GM23338 (cell line): Measurements from ENCODE around the gene SLC8A1. TPM values are rescaled to one million over a fixed set of nuclear protein-coding genes. Genes with fewer than 3 reads are reported as not detected.

Experiments
- ATAC-seq: fragments of 200-7000 bp; cut with Tn5 transposase; 3 replicates; pipeline ENCODE4 v1.9.1; 2020
- DNase-seq: peaks from one replicate; pipeline ENCODE4 v3.0.0-alpha.2; 2015; ENCODE audit warnings: low spot score
- H2AFZ ChIP-seq: fragments of 200-600 bp; sonication (generic); 2 replicates; pipeline ENCODE4 v1.8.0; 2016; ENCODE audit warnings: antibody characterized with exemption, mild to moderate bottlenecking, moderate library complexity
- H3F3A ChIP-seq: fragments of 200-600 bp; sonication (generic); replicated peaks from 2 replicates; pipeline ENCODE4 v1.8.0; 2017; ENCODE audit warnings: antibody characterized with exemption, mixed run types, low read depth
- H3K27ac ChIP-seq: fragments of 200-600 bp; sonication (generic); 2 replicates; pipeline ENCODE4 v1.6.1; 2016; ENCODE audit warnings: low read depth
- H3K27me3 ChIP-seq: fragments of 200-600 bp; sonication (generic); 2 replicates; pipeline ENCODE4 v1.8.0; 2016; ENCODE audit warnings: mild to moderate bottlenecking, mixed run types, moderate library complexity; ENCODE audit not compliant: insufficient read depth
- H3K36me3 ChIP-seq: fragments of 200-600 bp; sonication (generic); 2 replicates; pipeline ENCODE4 v1.8.0; 2016; ENCODE audit warnings: mild to moderate bottlenecking; ENCODE audit not compliant: insufficient read depth
- H3K4me1 ChIP-seq: fragments of 200-600 bp; sonication (generic); 2 replicates; pipeline ENCODE4 v1.8.0; 2016; ENCODE audit warnings: mild to moderate bottlenecking, moderate library complexity; ENCODE audit not compliant: insufficient read depth
- H3K4me2 ChIP-seq: fragments of 200-600 bp; sonication (generic); 2 replicates; pipeline ENCODE4 v1.7.1; 2017; ENCODE audit warnings: mixed run types
- H3K4me3 ChIP-seq: fragments of 200-600 bp; sonication (generic); 2 replicates; pipeline ENCODE4 v1.6.1; 2016; ENCODE audit warnings: mixed run types
- H3K79me2 ChIP-seq: fragments of 200-600 bp; sonication (generic); replicated peaks from 2 replicates; pipeline ENCODE4 v1.8.0; 2017; ENCODE audit warnings: mild to moderate bottlenecking; ENCODE audit not compliant: insufficient read depth
- H3K9me2 ChIP-seq: fragments of 200-600 bp; sonication (generic); 2 replicates; pipeline ENCODE4 v1.8.0; 2017; ENCODE audit not compliant: insufficient read depth
- H4K20me1 ChIP-seq: fragments of 200-600 bp; sonication (generic); replicated peaks from 2 replicates; pipeline ENCODE4 v1.8.0; 2017; ENCODE audit warnings: mild to moderate bottlenecking; ENCODE audit not compliant: insufficient read depth
- H3K27ac Mint-ChIP-seq: 2 replicates; pipeline ENCODE4 v1.8.0; 2020; ENCODE audit warnings: inconsistent platforms, mild to moderate bottlenecking, moderate library complexity, mixed read lengths
- H3K27me3 Mint-ChIP-seq: 3 replicates; pipeline ENCODE4 v1.8.0; 2022; ENCODE audit warnings: low read depth, mild to moderate bottlenecking, moderate library complexity, mixed read lengths, inconsistent platforms; ENCODE audit not compliant: insufficient read depth, poor library complexity
- H3K36me3 Mint-ChIP-seq: 3 replicates; pipeline ENCODE4 v1.8.0; 2021; ENCODE audit warnings: low read depth, mild to moderate bottlenecking, inconsistent platforms, moderate library complexity, mixed read lengths
- H3K4me1 Mint-ChIP-seq: 3 replicates; pipeline ENCODE4 v1.8.0; 2020; ENCODE audit warnings: mild to moderate bottlenecking, inconsistent platforms, mixed read lengths
- H3K4me3 Mint-ChIP-seq: 3 replicates; pipeline ENCODE4 v1.8.0; 2021; ENCODE audit warnings: moderate library complexity, mild to moderate bottlenecking, inconsistent platforms, mixed read lengths
- H3K9me3 Mint-ChIP-seq: 3 replicates; pipeline ENCODE4 v1.8.0; 2020; ENCODE audit warnings: moderate library complexity, mild to moderate bottlenecking, inconsistent platforms, mixed read lengths
- CTCF ChIP-seq, 2 experiments: fragments of 200-600 bp in 1 of 2; sonication (generic) in 1 of 2; conservative IDR thresholded peaks; 2 replicates each; pipeline versions ENCODE4 v1.5.1 to v1.6.1; 2016 to 2017; ENCODE audit warnings: antibody characterized with exemption in 2 of 2, low read depth in 2 of 2, mild to moderate bottlenecking in 2 of 2, moderate library complexity in 1 of 2
- EZH2 ChIP-seq: fragments of 200-600 bp; sonication (generic); IDR thresholded peaks from one replicate; pipeline ENCODE4 v1.8.0; 2017; ENCODE audit warnings: antibody characterized with exemption, mild to moderate bottlenecking, low read depth; ENCODE audit not compliant: unreplicated experiment
- JUNB ChIP-seq: IDR thresholded peaks from one replicate; pipeline ENCODE4 v1.6.1; 2016; ENCODE audit warnings: antibody characterized with exemption; ENCODE audit not compliant: unreplicated experiment
- NANOG ChIP-seq: IDR thresholded peaks from 2 replicates; pipeline ENCODE4 v1.6.1; 2016; ENCODE audit warnings: antibody characterized with exemption, borderline replicate concordance
- ZNF114 ChIP-seq: fragments of 250-450 bp; sonication (Bioruptor Pico); IDR thresholded peaks from 2 replicates; pipeline ENCODE4 v1.5.0; 2020; ENCODE audit warnings: mild to moderate bottlenecking, moderate library complexity
- ZNF462 ChIP-seq: fragments of 250-450 bp; sonication (Bioruptor Pico); IDR thresholded peaks from 2 replicates; pipeline ENCODE4 v1.5.0; 2020; ENCODE audit warnings: mild to moderate bottlenecking, moderate library complexity
- polyA plus RNA-seq: library from polyadenylated mRNA; unstranded; fragments of >200 nt; fragmentation: Nextera tagmentation; extraction: Ambion mirVana; gene quantifications from 2 replicates; pipeline ENCODE4 v1.2.1, GENCODE V29; 2016
- total RNA-seq: library from RNA; depleted of rRNA; stranded (reverse); fragments of >200 nt; shearing (Covaris generic); gene quantifications from 2 replicates; pipeline ENCODE4 v1.2.3, GENCODE V29; 2014

Gene SLC8A1
- total and polyA plus RNA-seq, 2 experiments from 2014 or later: 2.5 to 3.3 TPM

- TF ChIP-seq CTCF (conservative IDR thresholded peaks at IDR 0.05; ENCODE audit: low read depth in 2 of 2): no peak
- no peak for TF ChIP-seq ZNF462
- no peak for TF ChIP-seq NANOG
Observed at GRCh38 chr2:40435426-40436092, 16.3 kb downstream of the SLC8A1 start (continued).

GRCh38 chr2:40434731-40435271 is 17.1 kb downstream of the SLC8A1 start:
- Histone ChIP-seq H3K4me1 (no peaks in the 10 kb centered on the region), H2AFZ (no peak overlapping the region), H3K27me3 (no peaks in the 10 kb centered on the region), H3K27ac (no peak overlapping the region), H3K79me2 (no peaks in the 10 kb centered on the region), H3K9me2 (0 out of 2 replicates have a peak, but pooled peaks cover 3% of the 10 kb centered on the region), H3K36me3 (no peaks in the 10 kb centered on the region), H3K4me3 (no peak overlapping the region), H4K20me1 (no peaks in the 10 kb centered on the region), H3K4me2 (no peak overlapping the region), H3F3A (no peaks in the 10 kb centered on the region)
- Mint-ChIP-seq H3K27ac (no peak overlapping the region), H3K27me3 (no peaks in the 10 kb centered on the region), H3K36me3 (no peaks in the 10 kb centered on the region), H3K4me3 (no peak overlapping the region), H3K4me1 (peaks cover 8% of the 10 kb centered on the region; the same call in 1 of the 3 replicates), H3K9me3 (no peaks in the 10 kb centered on the region)
- DNase-seq: no peak
- no peak for ATAC-seq
- TF ChIP-seq JUNB: no peak
- no peak for TF ChIP-seq EZH2
- no peak for TF ChIP-seq CTCF (conservative IDR thresholded peaks at IDR 0.05; ENCODE audit: low read depth in 2 of 2)
- no peak for TF ChIP-seq ZNF114 (CRISPR knock-in tag)
